H1 (cell line): Measurements from ENCODE around the gene URGCP. TPM values are rescaled to one million over a fixed set of nuclear protein-coding genes. Genes with fewer than 3 reads are reported as not detected.

Experiments
- CTCF ChIA-PET: fragments of 300-600 bp; sonication (Branson Sonifier 250); formaldehyde crosslinking; loops from one replicate; lab custom pipeline; 2021; ENCODE audit not compliant: partially characterized antibody; lab: Charles Lee
- POLR2A ChIA-PET: fragments of 300-600 bp; sonication (Branson Sonifier 250); formaldehyde crosslinking; loops from one replicate; lab custom pipeline; 2021; ENCODE audit warnings: inconsistent platforms; ENCODE audit not compliant: partially characterized antibody; lab: Charles Lee
- DNase-seq, 2 experiments: peaks; one replicate each; pipeline versions ENCODE4 v3.0.0 to v3.0.0-alpha.2; 2010 to 2022; ENCODE audit warnings: low spot score in 2 of 2, low read depth in 1 of 2, mixed read lengths in 1 of 2
- FAIRE-seq: peaks from 2 replicates; lab custom pipeline; 2011; peaks lifted over from hg19 to GRCh38; lab: Jason Lieb, UNC
- H2AFZ ChIP-seq: 2 replicates; pipeline ENCODE4 v1.8.1; 2012; ENCODE audit warnings: low read length, inconsistent platforms
- H2AK5ac ChIP-seq: 2 replicates; pipeline ENCODE4 v1.6.1; 2013; ENCODE audit warnings: low read depth, low read length
- H2BK120ac ChIP-seq: replicated peaks from 2 replicates; pipeline ENCODE3; 2013; ENCODE audit warnings: low read depth, low read length, inconsistent platforms
- H2BK12ac ChIP-seq: 2 replicates; pipeline ENCODE4 v1.6.1; 2013; ENCODE audit warnings: low read depth, low read length
- H2BK15ac ChIP-seq: 2 replicates; pipeline ENCODE4 v1.6.1; 2013; ENCODE audit warnings: low read length
- H2BK20ac ChIP-seq: 2 replicates; pipeline ENCODE4 v1.6.1; 2013; ENCODE audit warnings: low read length
- H2BK5ac ChIP-seq: 2 replicates; pipeline ENCODE4 v1.6.1; 2013; ENCODE audit warnings: low read depth, low read length
- H3K14ac ChIP-seq: 2 replicates; pipeline ENCODE4 v1.6.1; 2013; ENCODE audit warnings: inconsistent platforms; ENCODE audit not compliant: insufficient read length
- H3K18ac ChIP-seq: 2 replicates; pipeline ENCODE4 v1.6.1; 2013; ENCODE audit warnings: low read length; ENCODE audit errors: extremely low read depth
- H3K23ac ChIP-seq: 2 replicates; pipeline ENCODE4 v1.6.1; 2013; ENCODE audit warnings: inconsistent platforms; ENCODE audit not compliant: insufficient read length
- H3K23me2 ChIP-seq: 2 replicates; pipeline ENCODE4 v1.6.1; 2013; ENCODE audit warnings: low read depth, low read length
- H3K27ac ChIP-seq: 2 replicates; pipeline ENCODE4 v1.6.1; 2011; ENCODE audit warnings: low read depth, low read length, inconsistent platforms
- H3K27me3 ChIP-seq, 4 experiments: replicated peaks in 1 of 4; 1 replicate in 1 of 4; 2 replicates in 3 of 4; pipeline versions ENCODE4 v1.6.1 to v1.8.1; 2011 to 2013; ENCODE audit warnings: low read length in 3 of 4, mild to moderate bottlenecking in 3 of 4, inconsistent platforms in 2 of 4, mixed read lengths in 2 of 4, moderate library complexity in 1 of 4; ENCODE audit not compliant: control insufficient read depth in 3 of 4, insufficient read depth in 3 of 4; ENCODE audit errors: extremely low read depth in 1 of 4
- H3K36me3 ChIP-seq, 4 experiments: 2 replicates each; pipeline versions ENCODE4 v1.6.1 to v1.8.1; 2011 to 2013; ENCODE audit warnings: mild to moderate bottlenecking in 4 of 4, low read length in 3 of 4, moderate library complexity in 2 of 4, control low read depth in 1 of 4, inconsistent platforms in 1 of 4; ENCODE audit not compliant: insufficient read depth in 4 of 4, control insufficient read depth in 2 of 4
- H3K4ac ChIP-seq: replicated peaks from 2 replicates; pipeline ENCODE3; 2013; ENCODE audit warnings: low read length, low read depth, mixed read lengths, inconsistent platforms; ENCODE audit not compliant: insufficient read length
- H3K4me1 ChIP-seq, 4 experiments: replicated peaks in 1 of 4; 1 replicate in 1 of 4; 2 replicates in 3 of 4; pipeline versions ENCODE4 v1.6.1 to v1.8.1; 2011 to 2013; ENCODE audit warnings: low read length in 3 of 4, inconsistent platforms in 2 of 4, mixed read lengths in 1 of 4; ENCODE audit not compliant: insufficient read depth in 4 of 4, control insufficient read depth in 3 of 4
- H3K4me2 ChIP-seq, 2 experiments: 2 replicates each; pipeline versions ENCODE4 v1.6.1 to v1.8.1; 2011 to 2013; ENCODE audit warnings: low read depth in 2 of 2, low read length in 2 of 2, control low read depth in 1 of 2, inconsistent platforms in 1 of 2, mild to moderate bottlenecking in 1 of 2; ENCODE audit not compliant: insufficient read depth in 1 of 2
- H3K4me3 ChIP-seq, 4 experiments: fragments of 200-600, 300-600 bp in 1 of 4; sonication (generic), shearing (Covaris generic), sonication (Bioruptor Twin) in 1 of 4; 2 replicates each; pipeline versions ENCODE4 v1.5.1 to v1.8.1; 2011 to 2016; ENCODE audit warnings: low read length in 4 of 4, low read depth in 3 of 4, control low read depth in 2 of 4, inconsistent platforms in 2 of 4, mild to moderate bottlenecking in 2 of 4, mixed read lengths in 1 of 4, moderate library complexity in 1 of 4; ENCODE audit not compliant: insufficient read depth in 2 of 4; ENCODE audit errors: extremely low read depth in 1 of 4
- H3K56ac ChIP-seq: replicated peaks from 2 replicates; pipeline ENCODE3; 2013; ENCODE audit warnings: low read depth, mild to moderate bottlenecking, mixed read lengths, low read length, inconsistent platforms; ENCODE audit not compliant: insufficient read length
- H3K79me1 ChIP-seq: 2 replicates; pipeline ENCODE4 v1.6.1; 2013; ENCODE audit warnings: low read depth, low read length, control low read depth
- H3K79me2 ChIP-seq, 2 experiments: 2 replicates each; pipeline versions ENCODE4 v1.6.1 to v1.8.1; 2012 to 2013; ENCODE audit warnings: low read length in 2 of 2, mild to moderate bottlenecking in 2 of 2, inconsistent platforms in 1 of 2; ENCODE audit not compliant: insufficient read depth in 2 of 2, control insufficient read depth in 1 of 2
- H3K9ac ChIP-seq, 4 experiments: replicated peaks in 1 of 4; 1 replicate in 1 of 4; 2 replicates in 3 of 4; pipeline versions ENCODE4 v1.6.1 to v1.8.1; 2011 to 2013; ENCODE audit warnings: low read depth in 3 of 4, low read length in 3 of 4, control low read depth in 2 of 4, mild to moderate bottlenecking in 2 of 4, moderate library complexity in 2 of 4, inconsistent platforms in 1 of 4; ENCODE audit errors: extremely low read depth in 1 of 4
- H3K9me3 ChIP-seq, 2 experiments: 2 replicates each; pipeline versions ENCODE4 v1.6.1 to v1.8.1; 2012 to 2013; ENCODE audit warnings: mild to moderate bottlenecking in 2 of 2, moderate library complexity in 2 of 2, control low read depth in 1 of 2, inconsistent platforms in 1 of 2, low read depth in 1 of 2, low read length in 1 of 2, mixed read lengths in 1 of 2; ENCODE audit not compliant: insufficient read depth in 2 of 2
- H4K20me1 ChIP-seq, 2 experiments: replicated peaks in 1 of 2; 2 replicates each; pipeline versions ENCODE3 to v1.8.1; 2011 to 2013; ENCODE audit warnings: inconsistent platforms in 2 of 2, low read length in 2 of 2, mild to moderate bottlenecking in 1 of 2; ENCODE audit not compliant: insufficient read depth in 2 of 2, control insufficient read depth in 1 of 2
- H4K5ac ChIP-seq: 2 replicates; pipeline ENCODE4 v1.6.1; 2013; ENCODE audit warnings: low read length, low read depth, mixed read lengths, inconsistent platforms; ENCODE audit not compliant: insufficient read length
- H4K8ac ChIP-seq: 2 replicates; pipeline ENCODE4 v1.8.0; 2013; ENCODE audit warnings: mild to moderate bottlenecking, moderate library complexity, low read length, inconsistent platforms; ENCODE audit not compliant: insufficient read depth; ENCODE audit errors: extremely low read depth
- H4K91ac ChIP-seq: replicated peaks from 2 replicates; pipeline ENCODE3; 2013; ENCODE audit warnings: low read length, mixed read lengths, inconsistent platforms; ENCODE audit not compliant: insufficient read length
- E2F6 ChIP-seq: IDR thresholded peaks from 2 replicates; pipeline ENCODE4 v1.6.1; 2012; ENCODE audit warnings: inconsistent platforms
- GABPA ChIP-seq: IDR thresholded peaks from 2 replicates; pipeline ENCODE4 v1.6.1; 2011; ENCODE audit warnings: mild to moderate bottlenecking, low read length, moderate library complexity, borderline replicate concordance; ENCODE audit not compliant: insufficient read depth
- MAFK ChIP-seq: IDR thresholded peaks from 2 replicates; pipeline ENCODE4 v1.6.1; 2012; ENCODE audit warnings: low read depth, mild to moderate bottlenecking, improper control_type of control experiment, low read length
- MAX ChIP-seq: IDR thresholded peaks from 2 replicates; pipeline ENCODE4 v1.6.1; 2012; ENCODE audit warnings: inconsistent platforms
- POLR2A ChIP-seq, 2 experiments: IDR thresholded peaks; 1 replicate in 1 of 2; 2 replicates in 1 of 2; pipeline ENCODE4 v1.6.1; 2011; ENCODE audit warnings: low read depth in 2 of 2, low read length in 2 of 2, mild to moderate bottlenecking in 2 of 2; ENCODE audit errors: control extremely low read depth in 1 of 2
- RFX5 ChIP-seq: IDR thresholded peaks from 2 replicates; pipeline ENCODE4 v1.6.1; 2011; ENCODE audit warnings: low read depth, low read length, improper control_type of control experiment, borderline replicate concordance
- SIX5 ChIP-seq: IDR thresholded peaks from 2 replicates; pipeline ENCODE4 v1.6.1; 2011; ENCODE audit warnings: mild to moderate bottlenecking, low read depth, low read length
- TEAD4 ChIP-seq: IDR thresholded peaks from 2 replicates; pipeline ENCODE4 v1.6.1; 2012; ENCODE audit warnings: low read depth, low read length, inconsistent platforms, mixed read lengths
- YY1 ChIP-seq: IDR thresholded peaks from 2 replicates; pipeline ENCODE4 v1.6.1; 2011; ENCODE audit warnings: low read depth, mild to moderate bottlenecking, low read length
- WGBS, 2 experiments: shearing (Covaris generic) in 1 of 2; methylation state at CpG; one replicate each; pipeline versions ENCODE4 v1.1.6 to v1.1.7; 2013 to 2015; ENCODE audit warnings: low lambda C conversion rate in 2 of 2, mixed read lengths in 2 of 2, inconsistent platforms in 1 of 2, low coverage in 1 of 2, missing lambda C conversion rate in 1 of 2; ENCODE audit not compliant: insufficient replicate concordance in 2 of 2, insufficient coverage in 1 of 2, insufficient read length in 1 of 2; ENCODE audit errors: extremely low coverage in 1 of 2, missing lambda C conversion rate in 1 of 2; 5-methylcytosine and 5-hydroxymethylcytosine counted together
- polyA plus RNA-seq, 7 experiments: library from polyadenylated mRNA; depleted of rRNA in 3 of 7; stranded (reverse) in 5 of 7; unstranded in 2 of 7; fragments of >200 nt in 5 of 7; fragments of 200-250 nt in 2 of 7; gene quantifications; 1 replicate in 5 of 7; 2 replicates in 1 of 7; 4 replicates in 1 of 7; pipeline versions ENCODE4 v1.2.1 to v1.2.3, GENCODE V29; 2011 to 2013; ENCODE audit warnings: missing spikeins in 2 of 7, mixed read lengths in 2 of 7
- total RNA-seq: library from RNA; stranded (reverse); fragmentation: NEBNext Ultra II Directional; extraction: Animal tissue kit (Norgen Biotek cat#: 25700); gene quantifications from 2 replicates; pipeline ENCODE4 v1.2.1, GENCODE V29; 2021
- TF ChIP-seq, protein P1 (sequence below), 3 experiments: IDR thresholded peaks; 1 replicate in 2 of 3; 2 replicates in 1 of 3; pipeline versions ENCODE4 v1.5.1 to v1.6.1; 2011; ENCODE audit warnings: low read length in 3 of 3, mild to moderate bottlenecking in 3 of 3, inconsistent platforms in 2 of 3, low read depth in 1 of 3, moderate library complexity in 1 of 3; ENCODE audit not compliant: insufficient read depth in 1 of 3; ENCODE audit errors: control extremely low read depth in 1 of 3

URGCP gene
- total and polyA plus RNA-seq, 2 of the 8 experiments (the other 6 are each of a cell fraction or from before 2014, with no cell fraction given) = 9.0 to 18.7 TPM

- H3K27me3 ChIP-seq = no peaks in the 10 kb centered on the region
- no peak overlapping the region for H3K4me3 ChIP-seq
- no peak overlapping the region for H3K9ac ChIP-seq
- H3K23me2 ChIP-seq = no peaks in the 10 kb centered on the region
- no peak overlapping the region for H4K5ac ChIP-seq
- H3K4me1 ChIP-seq = no peaks in the 10 kb centered on the region
- CTCF ChIA-PET = interaction anchor here (0.8 to 3.3 kb wide), 4 partner anchors 11 to 394 kb away, joined by 3 to 13 read pairs (median 6); partner anchors contain the start of gene STK17A
- no peak overlapping the region for H2AFZ ChIP-seq
- no peak overlapping the region for H3K23ac ChIP-seq
- H3K9me3 ChIP-seq = no peaks in the 10 kb centered on the region
- no peak overlapping the region for H3K18ac ChIP-seq
- no peak overlapping the region for H2BK20ac ChIP-seq
- H4K20me1 ChIP-seq = no peaks in the 10 kb centered on the region
- H2BK120ac ChIP-seq = no peak overlapping the region
- H3K27ac ChIP-seq = no peak overlapping the region
- H2BK5ac ChIP-seq = no peak overlapping the region
- no peak overlapping the region for H2BK12ac ChIP-seq
- H3K79me1 ChIP-seq = no peaks in the 10 kb centered on the region
- H3K4ac ChIP-seq = no peak overlapping the region
- H3K56ac ChIP-seq = no peak overlapping the region
- H3K79me2 ChIP-seq = no peaks in the 10 kb centered on the region
- H3K36me3 ChIP-seq = no peaks in the 10 kb centered on the region
- POLR2A ChIA-PET = no interaction called here
- 81% methylated on average over 5 of the region's 5 CpGs; no CpG with 5 or more reads in 1 of the 2 experiments for WGBS, 2 experiments
- no peak overlapping the region for H4K91ac ChIP-seq
- H3K4me2 ChIP-seq = no peak overlapping the region
- FAIRE-seq (no peak), DNase-seq (no peak)
- H3K14ac ChIP-seq = no peak overlapping the region
- H2BK15ac ChIP-seq = no peak overlapping the region
- H2AK5ac ChIP-seq = no peak overlapping the region
- H4K8ac ChIP-seq = no peak overlapping the region
- TF ChIP-seq TEAD4 (no peak), POLR2A (IDR thresholded peaks at IDR 0.05; ENCODE audit: control extremely low read depth in 1 of 2, low read depth in 2 of 2, low read length in 2 of 2) (no peak), YY1 (no peak), RFX5 (no peak), SIX5 (no peak), GABPA (no peak), MAFK (no peak), E2F6 (no peak), MAX (no peak)
- TF ChIP-seq, protein P1, sequence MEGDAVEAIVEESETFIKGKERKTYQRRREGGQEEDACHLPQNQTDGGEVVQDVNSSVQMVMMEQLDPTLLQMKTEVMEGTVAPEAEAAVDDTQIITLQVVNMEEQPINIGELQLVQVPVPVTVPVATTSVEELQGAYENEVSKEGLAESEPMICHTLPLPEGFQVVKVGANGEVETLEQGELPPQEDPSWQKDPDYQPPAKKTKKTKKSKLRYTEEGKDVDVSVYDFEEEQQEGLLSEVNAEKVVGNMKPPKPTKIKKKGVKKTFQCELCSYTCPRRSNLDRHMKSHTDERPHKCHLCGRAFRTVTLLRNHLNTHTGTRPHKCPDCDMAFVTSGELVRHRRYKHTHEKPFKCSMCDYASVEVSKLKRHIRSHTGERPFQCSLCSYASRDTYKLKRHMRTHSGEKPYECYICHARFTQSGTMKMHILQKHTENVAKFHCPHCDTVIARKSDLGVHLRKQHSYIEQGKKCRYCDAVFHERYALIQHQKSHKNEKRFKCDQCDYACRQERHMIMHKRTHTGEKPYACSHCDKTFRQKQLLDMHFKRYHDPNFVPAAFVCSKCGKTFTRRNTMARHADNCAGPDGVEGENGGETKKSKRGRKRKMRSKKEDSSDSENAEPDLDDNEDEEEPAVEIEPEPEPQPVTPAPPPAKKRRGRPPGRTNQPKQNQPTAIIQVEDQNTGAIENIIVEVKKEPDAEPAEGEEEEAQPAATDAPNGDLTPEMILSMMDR (IDR thresholded peaks at IDR 0.05; ENCODE audit: control extremely low read depth in 1 of 3, insufficient read depth in 1 of 3, low read depth in 1 of 3, low read length in 3 of 3) = no peak
These were observed 55.9 kb downstream of the URGCP start for GRCh38 chr7:43850348-43851116.
